Stimulated activated CD4-positive, alpha-beta T cell treated with anti-CD3 and anti-CD28 coated beads, TNF-alpha, amount 100 ng/mL, for 48 hours (primary cell): ENCODE measurements around the gene ZBTB40.

Experiments used
- DNase-seq, 3 donors: peaks; one replicate each; pipeline ENCODE4 v3.0.0-alpha.2; 2020; ENCODE audit warnings: low read depth in 3 of 3

ZBTB40 gene, protein sequence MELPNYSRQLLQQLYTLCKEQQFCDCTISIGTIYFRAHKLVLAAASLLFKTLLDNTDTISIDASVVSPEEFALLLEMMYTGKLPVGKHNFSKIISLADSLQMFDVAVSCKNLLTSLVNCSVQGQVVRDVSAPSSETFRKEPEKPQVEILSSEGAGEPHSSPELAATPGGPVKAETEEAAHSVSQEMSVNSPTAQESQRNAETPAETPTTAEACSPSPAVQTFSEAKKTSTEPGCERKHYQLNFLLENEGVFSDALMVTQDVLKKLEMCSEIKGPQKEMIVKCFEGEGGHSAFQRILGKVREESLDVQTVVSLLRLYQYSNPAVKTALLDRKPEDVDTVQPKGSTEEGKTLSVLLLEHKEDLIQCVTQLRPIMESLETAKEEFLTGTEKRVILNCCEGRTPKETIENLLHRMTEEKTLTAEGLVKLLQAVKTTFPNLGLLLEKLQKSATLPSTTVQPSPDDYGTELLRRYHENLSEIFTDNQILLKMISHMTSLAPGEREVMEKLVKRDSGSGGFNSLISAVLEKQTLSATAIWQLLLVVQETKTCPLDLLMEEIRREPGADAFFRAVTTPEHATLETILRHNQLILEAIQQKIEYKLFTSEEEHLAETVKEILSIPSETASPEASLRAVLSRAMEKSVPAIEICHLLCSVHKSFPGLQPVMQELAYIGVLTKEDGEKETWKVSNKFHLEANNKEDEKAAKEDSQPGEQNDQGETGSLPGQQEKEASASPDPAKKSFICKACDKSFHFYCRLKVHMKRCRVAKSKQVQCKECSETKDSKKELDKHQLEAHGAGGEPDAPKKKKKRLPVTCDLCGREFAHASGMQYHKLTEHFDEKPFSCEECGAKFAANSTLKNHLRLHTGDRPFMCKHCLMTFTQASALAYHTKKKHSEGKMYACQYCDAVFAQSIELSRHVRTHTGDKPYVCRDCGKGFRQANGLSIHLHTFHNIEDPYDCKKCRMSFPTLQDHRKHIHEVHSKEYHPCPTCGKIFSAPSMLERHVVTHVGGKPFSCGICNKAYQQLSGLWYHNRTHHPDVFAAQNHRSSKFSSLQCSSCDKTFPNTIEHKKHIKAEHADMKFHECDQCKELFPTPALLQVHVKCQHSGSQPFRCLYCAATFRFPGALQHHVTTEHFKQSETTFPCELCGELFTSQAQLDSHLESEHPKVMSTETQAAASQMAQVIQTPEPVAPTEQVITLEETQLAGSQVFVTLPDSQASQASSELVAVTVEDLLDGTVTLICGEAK

DNA sequence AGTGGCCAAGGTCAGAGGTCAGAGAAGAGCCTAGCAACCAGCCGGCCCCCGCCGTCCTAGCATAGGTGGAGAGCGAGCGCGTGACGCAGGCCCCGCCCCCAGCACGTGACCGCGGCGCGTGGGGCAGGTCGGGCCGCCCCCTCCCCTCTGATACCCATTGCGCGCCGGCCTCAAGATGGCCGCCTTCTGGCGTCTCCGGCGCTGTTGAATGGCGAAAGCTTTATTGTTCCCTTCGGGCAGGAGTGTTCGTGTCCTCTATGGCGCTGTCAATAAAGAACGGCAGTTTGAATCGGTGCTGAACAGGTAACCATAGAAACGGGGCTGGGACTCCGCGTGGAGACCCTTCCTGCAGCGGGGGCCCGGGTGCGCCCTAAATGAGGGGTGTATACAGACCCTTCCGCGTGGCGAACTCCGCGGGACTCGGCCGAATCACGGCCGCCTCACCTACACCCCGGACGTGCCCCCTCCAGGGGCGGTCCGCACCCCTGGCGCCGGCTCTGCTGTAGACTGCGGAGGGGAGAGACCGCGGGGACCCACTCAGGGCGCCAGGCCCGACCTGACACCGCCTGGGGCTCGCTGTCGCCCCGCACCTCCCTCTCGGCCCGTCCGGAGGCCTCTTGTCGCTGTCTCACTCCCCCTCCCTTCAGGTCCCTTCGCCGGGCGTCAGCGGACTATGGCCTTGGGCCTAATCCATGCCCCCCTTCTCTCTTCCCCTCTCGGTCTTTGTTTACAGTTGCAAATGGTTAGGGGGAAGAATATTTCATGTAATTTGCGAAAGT is at the start of gene ZBTB40:
ZBTB40 (plus strand) TSS at position 150 of the 779 bp plus-strand sequence. CDS start 38,098 bp downstream, outside the sequence.
- DNase-seq = peak; percentile 84 to 93 (median 91)

DNA sequence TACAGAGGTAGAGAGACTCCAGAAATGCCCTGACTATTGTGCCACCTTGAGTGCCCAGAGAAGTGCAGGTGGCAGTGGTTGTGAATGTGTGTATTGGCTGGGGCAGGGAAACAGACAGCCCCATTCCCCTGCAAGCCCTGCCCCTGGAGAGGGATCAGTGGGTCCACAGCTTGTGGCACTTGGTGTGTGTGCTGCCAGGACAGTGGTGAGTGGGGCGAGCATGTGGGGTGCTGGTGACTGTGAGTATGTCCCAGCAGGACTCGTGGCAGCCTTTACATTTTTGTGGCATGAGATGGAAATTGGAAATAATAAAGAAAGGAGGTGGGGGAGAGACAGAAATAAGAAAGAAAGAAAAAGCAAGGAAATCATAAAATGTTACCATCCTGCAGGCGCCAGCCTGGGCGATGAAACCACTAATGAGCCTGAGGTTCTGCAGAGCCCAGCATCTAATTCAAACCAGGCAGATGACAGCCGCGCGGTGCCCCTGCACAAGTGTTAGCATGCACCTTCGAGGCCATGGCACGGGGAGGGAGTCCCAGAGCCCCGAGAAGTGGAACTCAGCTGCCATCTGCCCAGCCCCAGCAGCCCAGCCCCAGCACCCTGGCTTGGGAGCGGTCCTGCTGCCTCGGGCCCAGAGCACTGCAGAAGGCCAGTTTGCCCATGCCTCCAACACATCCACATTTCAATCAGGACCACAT is 49.1 kb upstream of the ZBTB40 start:
- no peak for DNase-seq

DNA sequence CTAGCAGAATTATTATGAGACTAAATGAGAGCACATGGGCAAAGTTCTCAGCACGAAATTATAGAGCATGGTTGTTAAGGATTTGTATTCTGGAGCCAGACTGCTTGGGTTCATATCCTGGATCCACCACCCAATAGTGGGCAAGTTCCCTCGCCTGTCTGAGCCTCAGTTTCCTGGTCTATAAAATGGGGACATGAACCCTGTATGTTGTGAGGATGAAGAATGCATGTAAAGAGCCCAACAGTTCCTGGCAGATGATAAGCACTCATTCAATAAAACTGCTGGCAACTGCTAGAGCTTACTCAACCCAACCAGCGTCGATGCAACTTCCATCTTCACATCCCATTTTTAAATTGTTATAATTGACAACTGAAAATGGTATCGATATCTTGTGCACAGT is 47.2 kb upstream of the ZBTB40 start:
- DNase-seq = no peak

DNA sequence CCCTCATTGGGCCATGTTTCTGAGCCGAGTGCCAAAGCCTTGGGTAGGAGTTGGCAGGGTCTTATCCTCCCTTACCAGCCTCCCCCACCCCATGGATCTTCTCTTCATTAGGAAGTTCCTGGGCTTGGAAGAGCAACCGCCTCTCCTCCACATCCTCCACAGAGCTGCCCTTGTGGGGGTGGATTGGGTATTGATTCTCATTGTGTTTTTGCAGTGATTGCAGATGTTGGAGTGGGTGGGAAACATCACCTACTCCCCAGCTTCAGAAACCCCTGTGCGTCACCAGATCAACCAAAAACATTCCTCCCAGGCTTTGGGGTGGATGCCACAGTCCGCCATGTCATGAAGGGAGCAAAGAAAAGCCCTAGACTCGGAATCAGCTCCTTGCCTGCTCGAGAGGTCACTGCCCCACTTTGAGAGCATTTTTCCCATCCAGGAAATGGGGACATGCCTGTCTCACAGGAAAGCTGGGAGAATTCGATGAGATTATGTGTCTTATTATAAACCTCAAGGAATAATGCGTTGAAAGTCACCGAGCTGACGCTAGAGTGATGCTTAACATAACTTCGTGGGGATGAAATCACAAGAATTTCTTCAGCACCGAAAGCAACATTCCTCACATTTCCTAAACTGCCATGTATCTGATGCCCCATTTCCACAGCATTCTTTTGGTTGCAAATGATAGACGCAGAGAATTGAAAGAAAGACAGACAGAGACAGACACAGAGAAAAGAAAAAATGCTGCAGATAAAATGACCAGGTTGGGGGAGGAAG is 44.7 kb upstream of the ZBTB40 start:
- no peak for DNase-seq

DNA sequence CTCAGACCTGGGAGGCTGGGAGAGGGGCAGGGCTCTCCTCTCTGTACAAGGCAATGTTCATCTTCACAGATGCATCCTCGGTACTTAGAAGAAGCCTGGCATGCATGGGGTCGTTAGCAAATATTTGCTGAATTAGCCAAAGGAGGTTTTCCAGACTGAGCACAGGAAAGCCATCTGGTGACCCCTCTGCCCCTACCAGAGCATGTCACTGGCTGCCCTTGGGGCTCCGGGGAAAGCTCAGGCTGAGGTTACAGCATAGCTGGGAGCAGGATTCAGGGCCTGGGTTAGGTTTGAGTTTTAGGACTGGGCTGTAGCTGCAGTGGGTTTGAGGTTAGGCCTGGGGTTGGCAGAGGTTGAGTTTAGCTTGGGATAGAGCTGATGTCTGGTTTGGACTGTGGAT is 43.4 kb upstream of the ZBTB40 start:
- DNase-seq = no peak

DNA sequence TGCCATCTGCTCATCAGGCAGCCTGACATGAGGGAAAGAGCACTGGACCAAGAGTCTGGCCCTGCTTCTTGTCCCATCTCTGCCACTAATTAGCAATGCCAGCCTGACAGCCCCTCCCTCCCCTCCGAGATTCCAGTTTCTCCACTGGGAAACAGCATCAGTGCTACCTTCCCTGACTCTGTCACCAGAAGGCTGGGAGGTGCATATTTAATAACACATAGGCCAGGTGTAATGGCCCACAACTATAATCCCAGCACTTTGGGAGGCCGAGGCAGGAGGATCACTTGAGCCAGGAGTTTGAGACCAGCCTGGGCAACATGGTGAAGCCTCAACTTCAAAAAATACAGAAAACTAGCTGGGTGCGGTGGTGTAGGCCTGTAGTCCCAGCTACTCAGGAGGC is 41.2 kb upstream of the ZBTB40 start:
- no peak for DNase-seq

DNA sequence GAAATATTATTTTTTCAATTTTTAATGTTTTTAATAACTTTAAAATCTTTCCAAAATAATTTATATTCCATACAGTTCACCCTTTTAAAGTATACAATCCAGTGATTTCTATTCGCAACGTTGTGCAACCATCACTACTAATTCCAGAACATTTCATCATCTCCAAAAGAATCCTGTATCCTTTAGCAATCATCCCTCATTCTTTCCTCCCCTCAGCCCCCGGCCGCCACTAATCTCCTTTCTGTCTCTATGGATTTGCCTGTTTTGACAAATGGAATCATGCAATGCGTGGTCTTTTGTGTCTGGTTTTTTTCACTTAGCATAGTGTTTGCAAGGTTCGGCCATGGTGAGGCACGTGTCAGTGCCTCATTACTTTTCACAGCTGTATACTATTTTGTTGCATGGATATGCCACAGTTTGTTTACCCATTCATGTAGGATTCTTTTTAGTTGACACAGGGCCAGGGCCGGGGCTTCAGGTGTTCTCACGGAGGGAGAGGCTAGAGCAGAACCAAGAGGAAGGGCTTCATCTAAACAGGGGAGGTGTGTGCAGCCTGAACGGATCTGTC is 40.6 kb upstream of the ZBTB40 start:
- DNase-seq = no peak

DNA sequence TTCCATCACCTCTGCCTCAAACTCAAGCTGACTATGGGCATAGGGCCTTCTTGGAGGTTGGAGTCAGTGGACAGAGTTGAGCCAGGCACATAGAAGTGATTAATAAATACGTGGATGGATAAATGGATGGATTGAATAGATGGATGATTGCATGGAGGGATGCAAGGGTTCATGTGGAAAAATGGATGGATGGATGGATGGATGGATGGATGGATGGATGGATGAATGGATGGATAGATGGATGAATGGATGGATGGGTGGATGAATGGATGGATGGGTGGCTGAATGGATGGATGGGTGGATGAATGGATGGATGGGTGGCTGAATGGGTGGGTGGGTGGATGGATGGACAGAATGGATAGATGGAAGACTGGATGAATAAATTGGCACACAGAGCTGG is 40.1 kb upstream of the ZBTB40 start:
- no peak for DNase-seq

DNA sequence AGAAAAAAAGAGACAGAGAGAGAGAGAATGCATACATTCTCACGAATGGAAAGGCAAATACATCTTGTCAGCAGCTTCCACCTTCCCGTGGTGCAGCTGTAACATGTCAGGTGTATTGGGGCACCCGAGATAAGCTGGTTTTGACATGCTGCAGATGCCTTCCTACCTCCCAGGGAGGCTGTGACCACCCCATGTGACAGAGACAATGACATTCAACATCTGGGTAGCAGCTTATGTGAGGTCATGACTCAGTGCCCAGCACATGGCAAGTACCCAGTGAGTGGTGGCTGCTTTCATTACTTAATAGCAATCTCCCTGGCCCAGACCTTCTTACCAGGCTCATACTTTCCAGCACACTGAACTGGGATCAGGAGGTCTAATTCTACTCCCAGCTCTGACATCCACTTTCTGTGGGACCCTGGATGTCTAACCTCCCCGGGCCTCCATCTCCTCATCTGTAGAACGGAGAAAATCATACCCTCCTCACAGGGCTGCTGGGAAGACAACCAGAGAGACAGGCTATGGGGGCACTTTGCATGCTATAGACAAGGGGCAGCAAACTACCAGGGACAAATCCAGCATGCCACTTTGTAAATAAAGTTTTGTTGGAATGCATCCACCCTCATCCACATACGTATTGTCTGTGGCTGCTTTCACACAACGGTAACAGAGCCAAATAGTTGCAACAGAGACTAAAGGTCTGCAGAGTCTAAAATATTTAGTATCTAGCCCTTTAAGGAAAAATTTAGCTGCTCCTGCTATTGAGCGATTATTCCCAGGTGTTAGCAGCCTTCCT is 38.5 kb upstream of the ZBTB40 start:
- no peak for DNase-seq

DNA sequence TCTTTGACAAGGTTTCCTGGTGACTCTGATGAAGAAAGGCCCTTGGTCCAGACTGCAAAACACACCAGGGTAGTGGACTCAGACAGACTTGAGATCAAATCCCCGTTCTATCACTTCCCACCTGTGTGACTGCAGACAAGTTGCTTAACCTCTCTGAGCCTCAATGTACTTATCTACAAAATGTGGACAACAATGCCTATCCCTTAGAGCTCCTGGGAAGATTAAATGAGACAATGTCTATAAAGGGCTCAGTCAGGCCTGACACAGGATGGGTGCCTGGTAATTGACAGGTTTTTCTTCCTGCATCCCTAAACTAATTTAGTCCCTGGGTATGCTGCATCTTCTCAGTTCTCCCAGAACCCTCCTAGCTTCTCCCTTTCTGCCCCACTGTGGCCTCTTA is 37.9 kb upstream of the ZBTB40 start:
- DNase-seq = no peak

DNA sequence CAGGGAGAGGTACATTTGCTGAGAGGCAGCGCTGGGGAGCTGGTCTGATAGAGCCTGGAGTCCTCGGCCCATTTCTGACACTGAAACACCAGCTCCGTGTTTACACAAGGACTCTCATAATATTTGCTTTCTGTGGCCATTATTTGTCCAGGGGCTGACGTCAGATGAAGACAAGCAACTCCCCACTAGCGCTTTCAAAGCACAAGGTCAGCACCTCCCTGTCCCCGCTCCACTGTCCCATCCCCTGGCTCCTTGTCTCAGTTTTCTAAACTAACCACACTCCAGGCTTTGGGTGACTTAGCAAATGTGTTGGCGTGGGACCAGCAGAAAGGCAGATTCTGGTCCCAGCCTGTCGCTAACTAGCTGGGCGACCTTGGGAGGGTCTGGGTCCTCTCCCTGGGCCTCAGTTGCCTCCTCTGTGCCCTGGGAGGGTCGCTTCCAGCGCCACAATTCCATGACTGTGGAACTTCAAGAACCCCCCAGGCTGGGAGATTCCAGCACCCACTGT is 37.4 kb upstream of the ZBTB40 start:
- no peak for DNase-seq

DNA sequence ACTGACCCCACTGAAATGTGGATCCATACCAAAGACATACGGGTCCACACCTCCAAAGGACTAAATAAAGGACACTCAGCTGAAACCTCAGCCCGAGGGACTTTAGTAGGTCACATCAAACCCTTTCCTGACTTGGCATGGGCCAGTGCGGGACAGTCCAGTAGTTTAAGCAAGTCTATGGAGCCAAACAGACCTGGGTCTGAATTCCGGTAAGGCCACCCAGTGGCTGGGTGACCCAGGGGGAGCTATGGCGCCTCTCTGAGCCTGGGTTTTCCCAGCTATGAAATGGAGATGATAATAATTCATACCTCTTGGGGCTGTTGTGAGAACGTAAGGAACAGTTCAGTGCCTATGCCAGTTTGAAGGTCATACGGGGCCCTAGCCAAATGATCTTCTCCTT is 36.2 kb upstream of the ZBTB40 start:
- no peak for DNase-seq

DNA sequence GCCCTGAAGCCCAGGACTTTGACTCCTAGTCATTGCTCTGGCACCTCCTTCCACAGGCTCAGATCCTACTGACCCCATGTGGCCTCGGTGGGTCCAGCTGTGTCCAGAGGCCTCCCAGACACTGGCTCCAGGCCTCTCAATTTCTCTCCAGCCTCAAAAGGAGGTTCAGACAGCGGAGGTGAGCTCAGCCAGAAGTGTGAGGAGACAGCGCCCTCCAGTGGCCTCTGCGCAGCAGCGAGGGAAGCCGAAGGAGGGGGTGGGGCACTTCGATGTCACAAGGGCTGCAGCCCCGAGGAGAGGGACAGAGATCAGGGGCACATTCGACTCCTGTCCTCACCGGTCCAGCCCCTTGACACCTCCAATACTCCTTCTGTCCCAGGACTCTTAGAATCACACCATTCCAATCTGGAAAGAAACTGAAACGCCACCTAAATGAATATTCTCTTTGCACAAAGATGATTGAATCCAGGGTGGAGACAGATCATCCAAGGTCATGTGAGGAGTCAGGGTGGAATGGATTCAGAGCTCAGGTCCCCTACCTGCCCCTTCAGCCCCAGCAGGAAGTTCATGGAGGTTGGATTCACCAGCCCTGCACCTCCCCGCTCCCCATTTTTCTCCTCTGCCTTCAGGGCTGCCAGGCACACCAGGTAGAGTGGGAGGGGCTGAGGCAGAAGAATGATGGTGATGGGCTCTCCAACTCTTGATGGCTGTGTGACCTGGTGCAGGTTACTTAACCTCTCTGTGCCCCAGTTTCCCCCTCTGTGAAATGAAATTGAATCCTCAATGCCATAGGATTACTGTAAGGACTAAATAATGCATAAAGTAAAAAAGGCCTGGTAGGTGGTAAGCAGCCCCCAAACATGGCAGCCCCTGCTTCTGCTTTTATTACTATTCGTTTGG is 34.8 kb upstream of the ZBTB40 start:
- peak; percentile 54 to 72 (median 60) for DNase-seq

DNA sequence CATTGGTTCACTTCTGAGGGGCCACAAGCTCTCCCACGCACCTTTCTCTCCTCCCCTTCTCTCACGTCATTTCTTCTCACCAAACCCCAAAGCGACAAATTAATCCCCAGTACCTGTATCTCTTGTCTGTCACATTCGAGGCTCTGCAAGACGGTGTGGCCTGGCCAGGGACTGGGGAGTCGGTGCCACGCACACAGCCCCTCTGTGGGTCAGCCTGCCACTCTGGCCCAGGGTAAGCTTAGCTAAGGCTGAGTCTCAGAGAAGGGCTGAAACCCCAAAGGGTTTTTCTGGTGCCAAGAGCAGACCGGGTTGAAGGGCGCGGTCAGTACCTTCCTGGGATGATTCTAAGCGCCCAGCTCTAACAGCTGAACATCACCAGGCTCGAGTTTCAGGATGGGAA is 34.2 kb upstream of the ZBTB40 start:
- DNase-seq = no peak

DNA sequence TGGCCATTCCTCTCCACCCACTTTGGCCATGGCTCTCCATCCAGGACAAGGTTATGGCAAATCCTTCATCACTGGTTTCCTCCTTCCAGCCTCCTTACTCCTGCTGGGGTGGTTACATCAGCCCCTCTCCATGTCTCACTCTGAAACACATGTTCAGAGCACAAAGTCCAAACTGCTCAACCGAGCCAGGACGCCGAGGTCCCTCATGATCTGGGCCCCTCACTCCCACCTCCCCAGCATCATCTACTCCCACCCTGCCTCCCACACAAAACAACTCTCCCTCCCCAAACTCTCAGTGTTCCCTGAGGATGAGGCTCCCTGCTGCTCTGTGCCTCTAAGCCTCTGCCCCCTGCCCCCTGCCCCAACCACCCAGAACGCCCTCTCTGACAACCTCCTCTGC is 33.3 kb upstream of the ZBTB40 start:
- no peak for DNase-seq

DNA sequence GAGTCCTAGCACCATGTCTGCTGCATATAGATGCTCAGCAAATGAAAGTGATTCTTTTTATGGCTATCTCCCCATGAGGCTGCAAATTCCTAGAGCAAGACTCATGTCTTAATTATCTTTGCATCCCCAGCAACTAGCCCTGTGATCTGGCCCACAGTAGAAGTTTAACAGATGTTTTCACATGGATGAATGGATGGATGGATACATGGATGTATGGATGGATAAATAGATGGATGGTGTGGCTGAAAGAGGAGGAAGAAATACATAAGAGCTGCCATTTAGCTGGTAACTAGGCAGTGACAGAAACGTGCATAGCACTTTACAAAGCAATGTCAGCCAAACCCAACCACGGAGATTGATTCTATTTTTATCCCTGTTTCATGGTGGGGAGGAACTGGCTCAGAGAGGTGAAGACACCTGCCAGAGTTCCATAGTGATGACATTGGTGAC is 32.7 kb upstream of the ZBTB40 start:
- no peak for DNase-seq

DNA sequence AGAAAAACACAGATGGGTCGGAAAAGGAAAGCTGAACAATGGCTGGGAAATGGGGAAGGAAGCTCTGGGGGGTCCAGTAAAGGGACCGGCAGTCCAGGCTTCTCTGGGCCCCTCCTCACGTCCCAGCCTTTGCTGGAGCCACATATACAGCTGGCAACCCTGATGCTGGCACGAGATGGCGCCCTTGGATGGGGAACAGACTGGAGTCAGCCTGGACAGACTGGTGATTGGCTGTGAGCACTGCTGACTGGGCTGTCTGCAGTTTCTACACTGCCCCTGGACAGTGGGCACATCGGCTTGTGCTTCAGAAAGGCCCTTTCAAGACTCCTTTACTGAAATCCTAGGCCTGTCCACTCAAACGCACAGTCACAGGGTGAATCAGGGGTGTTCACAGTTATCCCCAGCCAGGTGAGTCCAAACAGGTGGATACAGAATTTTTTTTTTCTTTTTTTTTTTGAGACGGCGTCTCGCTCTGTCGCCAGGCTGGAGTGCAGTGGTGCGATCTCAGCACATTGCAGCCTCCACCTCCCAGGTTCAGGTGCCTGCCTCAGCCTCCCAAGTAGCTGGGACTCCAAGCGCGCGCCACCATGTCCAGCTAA is 31.1 kb upstream of the ZBTB40 start:
- DNase-seq = peak; percentile 31 to 39 (median 31)
